ENCODE measurements around the gene WNT9A. TPM values are rescaled to one million over a fixed set of nuclear protein-coding genes. Genes with fewer than 3 reads are reported as not detected.
"Not testable (repeated sequence)": the region's sequence is repeated elsewhere in the genome, so short reads cannot be mapped to it uniquely, and the experiment has no call there.

WNT9A gene
- total RNA-seq, 1 experiment from 2014 or later: 22.2 TPM

DNA sequence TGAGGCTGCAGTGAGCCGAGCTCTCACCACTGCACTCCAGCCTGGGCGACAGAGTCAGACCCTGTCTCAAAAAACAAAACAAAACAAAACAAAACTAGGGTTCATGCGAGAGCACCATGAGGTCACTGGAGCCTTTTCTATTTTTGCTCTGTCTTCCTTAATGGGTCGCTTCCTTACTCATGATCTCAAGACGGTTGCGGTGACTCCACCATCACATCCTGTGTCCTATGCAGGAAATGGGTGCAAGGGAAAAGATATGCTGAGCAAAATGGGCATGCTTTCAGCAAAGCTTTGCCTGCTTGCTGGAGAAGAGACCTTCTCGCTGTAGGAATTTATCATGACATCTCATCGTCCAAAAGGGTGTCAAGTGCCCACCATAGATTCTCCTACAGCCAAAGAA lies 36.4 kb downstream of the WNT9A start:
- CTCF ChIA-PET: no interaction called here

GRCh38 chr1:227910511-227911153 lies 37.1 kb downstream of the WNT9A start:
- Histone ChIP-seq H3K9me3 (ENCODE audit: low read length) (no peaks in the 10 kb centered on the region), H3K4me1 (ENCODE audit: insufficient read depth, low read length) (no peaks in the 10 kb centered on the region), H3K27me3 (ENCODE audit: low read length) (no peaks in the 10 kb centered on the region), H2AFZ (ENCODE audit: low read length) (no peak overlapping the region), H3K4me3 (ENCODE audit: low read length) (no peak overlapping the region), H3K9ac (ENCODE audit: low read length) (no peak overlapping the region), H3K36me3 (ENCODE audit: low read depth, low read length) (no peaks in the 10 kb centered on the region), H3K27ac (ENCODE audit: low read length) (no peak overlapping the region), H3K4me2 (ENCODE audit: low read length) (no peak overlapping the region), H4K20me1 (ENCODE audit: low read length) (no peaks in the 10 kb centered on the region), H3K9me2 (replicated peaks; ENCODE audit: low read length) (no peaks in the 10 kb centered on the region), H3K79me2 (ENCODE audit: low read length) (no peaks in the 10 kb centered on the region), H3F3A (ENCODE audit: low read length, unreplicated experiment) (no peaks in the 10 kb centered on the region)
- no peak for DNase-seq
- ChIA-PET POLR2A (ENCODE audit: unreplicated experiment) (interaction anchor here (0.7 kb wide), 1 partner anchor 41 kb away, joined by 3 read pairs; no protein-coding TSS in a partner anchor), CTCF (no interaction called here)
- intact Hi-C loops (cut with micrococcal nuclease): no loop called here
- no peak for TF ChIP-seq EZH2 (IDR thresholded peaks at IDR 0.05; ENCODE audit: low read length, unreplicated experiment)
- TF ChIP-seq EZH2phosphoT487 (IDR thresholded peaks at IDR 0.05; ENCODE audit: borderline replicate concordance, low read length): no peak
- TF ChIP-seq, protein P1, sequence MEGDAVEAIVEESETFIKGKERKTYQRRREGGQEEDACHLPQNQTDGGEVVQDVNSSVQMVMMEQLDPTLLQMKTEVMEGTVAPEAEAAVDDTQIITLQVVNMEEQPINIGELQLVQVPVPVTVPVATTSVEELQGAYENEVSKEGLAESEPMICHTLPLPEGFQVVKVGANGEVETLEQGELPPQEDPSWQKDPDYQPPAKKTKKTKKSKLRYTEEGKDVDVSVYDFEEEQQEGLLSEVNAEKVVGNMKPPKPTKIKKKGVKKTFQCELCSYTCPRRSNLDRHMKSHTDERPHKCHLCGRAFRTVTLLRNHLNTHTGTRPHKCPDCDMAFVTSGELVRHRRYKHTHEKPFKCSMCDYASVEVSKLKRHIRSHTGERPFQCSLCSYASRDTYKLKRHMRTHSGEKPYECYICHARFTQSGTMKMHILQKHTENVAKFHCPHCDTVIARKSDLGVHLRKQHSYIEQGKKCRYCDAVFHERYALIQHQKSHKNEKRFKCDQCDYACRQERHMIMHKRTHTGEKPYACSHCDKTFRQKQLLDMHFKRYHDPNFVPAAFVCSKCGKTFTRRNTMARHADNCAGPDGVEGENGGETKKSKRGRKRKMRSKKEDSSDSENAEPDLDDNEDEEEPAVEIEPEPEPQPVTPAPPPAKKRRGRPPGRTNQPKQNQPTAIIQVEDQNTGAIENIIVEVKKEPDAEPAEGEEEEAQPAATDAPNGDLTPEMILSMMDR (conservative IDR thresholded peaks at IDR 0.05; ENCODE audit: low read depth, low read length): no peak
- BruUV-seq (replicated peaks): no TSS peak
- no peak for ATAC-seq

More for the DNA sequence above, 36.4 kb downstream of the WNT9A start:
- no peak overlapping the region for H2AFZ ChIP-seq (ENCODE audit: low read length)
- ATAC-seq (no peak), DNase-seq (no peak)
- no peaks in the 10 kb centered on the region for H3K4me1 ChIP-seq (ENCODE audit: insufficient read depth, low read length)
- no peaks in the 10 kb centered on the region for H3K36me3 ChIP-seq (ENCODE audit: low read depth, low read length)
- no peaks in the 10 kb centered on the region for H4K20me1 ChIP-seq (ENCODE audit: low read length)
- POLR2A ChIA-PET (ENCODE audit: unreplicated experiment): interaction anchor here (0.7 to 0.9 kb wide), 2 partner anchors 40 to 62 kb away, joined by 3 to 6 read pairs; no protein-coding TSS in a partner anchor
- no peak overlapping the region for H3K4me3 ChIP-seq (ENCODE audit: low read length)
- H3K9me3 ChIP-seq (ENCODE audit: low read length): no peaks in the 10 kb centered on the region
- H3K4me2 ChIP-seq (ENCODE audit: low read length): no peak overlapping the region
- H3F3A ChIP-seq (ENCODE audit: low read length, unreplicated experiment): no peaks in the 10 kb centered on the region
- intact Hi-C loops (cut with micrococcal nuclease): no loop called here
- H3K79me2 ChIP-seq (ENCODE audit: low read length): no peaks in the 10 kb centered on the region
- no peaks in the 10 kb centered on the region for H3K27me3 ChIP-seq (ENCODE audit: low read length)
- TF ChIP-seq EZH2phosphoT487 (IDR thresholded peaks at IDR 0.05; ENCODE audit: borderline replicate concordance, low read length) (no peak), EZH2 (IDR thresholded peaks at IDR 0.05; ENCODE audit: low read length, unreplicated experiment) (no peak)
- TF ChIP-seq, protein P1 (conservative IDR thresholded peaks at IDR 0.05; ENCODE audit: low read depth, low read length): no peak
- H3K9me2 ChIP-seq (replicated peaks; ENCODE audit: low read length): no peaks in the 10 kb centered on the region
- H3K9ac ChIP-seq (ENCODE audit: low read length): no peak overlapping the region
- no peak overlapping the region for H3K27ac ChIP-seq (ENCODE audit: low read length)
- BruUV-seq (replicated peaks): no TSS peak

- H3K9me2 ChIP-seq (replicated peaks; ENCODE audit: low read length); H2AFZ ChIP-seq (ENCODE audit: low read length); BruUV-seq (replicated peaks); H3K4me1 ChIP-seq (ENCODE audit: insufficient read depth, low read length); CTCF ChIA-PET; H4K20me1 ChIP-seq (ENCODE audit: low read length); POLR2A ChIA-PET (ENCODE audit: unreplicated experiment); H3K9me3 ChIP-seq (ENCODE audit: low read length); H3K4me3 ChIP-seq (ENCODE audit: low read length); H3F3A ChIP-seq (ENCODE audit: low read length, unreplicated experiment); H3K27me3 ChIP-seq (ENCODE audit: low read length); DNase-seq; H3K27ac ChIP-seq (ENCODE audit: low read length); H3K9ac ChIP-seq (ENCODE audit: low read length); intact Hi-C loops (cut with micrococcal nuclease); H3K36me3 ChIP-seq (ENCODE audit: low read depth, low read length); H3K4me2 ChIP-seq (ENCODE audit: low read length); ATAC-seq; H3K79me2 ChIP-seq (ENCODE audit: low read length): not testable (repeated sequence)
Measured at GRCh38 chr1:227909923-227910328, 37.8 kb downstream of the WNT9A start.

All from PC-3 (cell line).